ENCODE results near the gene COL28A1. TPM values are rescaled to one million over a fixed set of nuclear protein-coding genes. Genes with fewer than 3 reads are reported as not detected.
A peak's percentile ranks its signal among the peaks of the same experiment; 100 is the strongest.

The COL28A1 gene
- total RNA-seq, 1 experiment from 2014 or later: under 0.01 TPM

DNA sequence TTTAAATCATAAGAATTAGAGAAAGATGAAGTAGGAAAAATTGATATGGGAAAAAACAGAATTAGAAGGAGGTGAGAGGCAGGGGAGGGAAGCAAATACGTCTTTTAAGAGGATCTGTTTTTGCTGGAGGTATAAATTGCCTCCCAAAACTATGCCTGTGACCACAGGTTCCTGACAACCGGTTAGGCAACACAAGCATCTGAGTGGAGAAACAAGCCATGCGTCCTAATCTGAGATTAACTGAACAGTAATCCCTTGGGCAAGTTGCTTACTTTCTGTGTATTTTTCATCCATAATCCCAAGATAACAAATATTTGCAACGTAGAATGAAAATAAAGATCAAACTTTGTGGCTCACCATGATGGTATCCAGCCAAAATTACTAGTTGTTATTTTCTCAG lies 204.2 kb downstream of the COL28A1 start:
- DNase-seq (ENCODE audit: low read depth): no peak

DNA sequence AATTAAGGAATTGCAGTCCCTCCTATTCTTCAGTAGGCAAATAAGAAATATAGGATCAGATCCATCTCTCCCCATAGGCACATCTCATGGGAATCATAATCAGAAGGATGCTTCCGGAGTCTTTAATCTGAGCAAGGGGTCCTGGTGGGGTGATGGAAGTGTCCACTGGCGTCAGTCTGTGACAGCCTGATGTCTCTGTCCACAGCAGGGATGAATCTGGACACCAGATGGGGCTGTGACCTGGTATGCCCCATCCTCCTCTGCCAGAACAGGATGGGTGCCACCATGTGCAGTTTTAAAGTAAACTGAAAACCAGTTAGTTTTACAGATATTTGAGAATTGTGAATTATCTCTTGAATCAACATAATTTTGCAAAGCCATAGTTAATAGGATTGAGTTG lies 204.7 kb downstream of the COL28A1 start:
- peak; percentile 26 for DNase-seq (ENCODE audit: low read depth)

DNA sequence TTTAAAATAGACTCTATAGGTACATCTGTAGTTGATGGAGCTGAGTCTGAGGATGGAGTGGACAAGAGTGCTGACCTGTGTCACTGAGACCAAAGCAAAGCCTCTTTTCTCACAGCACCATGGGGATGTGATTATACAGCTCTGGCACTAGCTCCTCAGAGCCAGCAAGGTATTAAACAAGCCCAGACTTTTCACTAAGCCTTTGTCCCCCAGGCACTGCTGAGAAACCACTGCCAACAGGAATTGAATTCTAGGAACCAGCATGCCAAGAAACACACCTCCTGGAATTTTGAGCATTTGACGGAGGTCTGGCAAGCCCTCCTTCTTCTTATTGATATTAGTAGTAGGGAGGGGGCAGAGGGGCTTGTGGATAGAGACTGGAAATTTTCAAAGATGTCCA lies 206.3 kb downstream of the COL28A1 start:
- DNase-seq (ENCODE audit: low read depth): no peak

DNA sequence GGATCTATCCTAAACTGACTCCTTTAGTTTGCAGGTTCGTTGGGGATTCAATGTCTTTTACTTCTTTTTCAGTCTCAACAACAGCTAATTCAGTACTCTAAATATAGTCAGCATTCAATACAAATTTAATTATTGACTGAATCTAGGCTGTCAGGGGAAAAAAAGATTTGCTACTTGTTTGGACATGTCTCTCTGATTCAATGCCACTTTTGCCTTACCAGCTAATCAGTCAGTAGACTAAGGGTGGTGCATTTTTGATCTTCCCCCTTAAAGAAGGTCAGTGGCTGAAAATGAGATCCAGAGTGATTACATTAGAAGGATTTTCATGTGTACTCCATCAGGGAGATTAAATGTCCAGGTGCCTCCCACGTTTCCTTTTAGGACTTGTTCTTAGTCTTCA lies 208.2 kb downstream of the COL28A1 start:
- no peak for DNase-seq (ENCODE audit: low read depth)

DNA sequence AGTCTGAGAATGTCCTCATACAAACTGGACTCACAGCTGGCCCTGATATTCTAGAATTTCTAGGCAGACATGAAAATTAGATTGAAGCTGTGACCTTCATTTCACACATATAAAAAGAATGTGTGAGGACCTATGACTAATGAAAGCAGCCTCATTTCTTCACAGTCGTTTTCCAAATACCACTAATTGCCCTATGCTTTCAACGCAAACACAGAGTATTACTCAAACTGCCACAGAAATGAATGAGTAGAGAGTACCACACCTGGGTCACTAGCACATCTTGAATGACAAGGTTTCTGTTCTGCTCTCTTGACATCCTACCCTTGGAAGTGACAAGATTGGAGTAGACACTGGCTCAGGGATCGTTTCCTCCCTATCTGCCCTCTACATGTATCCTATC lies 211.0 kb downstream of the COL28A1 start:
- DNase-seq (ENCODE audit: low read depth): no peak

DNA sequence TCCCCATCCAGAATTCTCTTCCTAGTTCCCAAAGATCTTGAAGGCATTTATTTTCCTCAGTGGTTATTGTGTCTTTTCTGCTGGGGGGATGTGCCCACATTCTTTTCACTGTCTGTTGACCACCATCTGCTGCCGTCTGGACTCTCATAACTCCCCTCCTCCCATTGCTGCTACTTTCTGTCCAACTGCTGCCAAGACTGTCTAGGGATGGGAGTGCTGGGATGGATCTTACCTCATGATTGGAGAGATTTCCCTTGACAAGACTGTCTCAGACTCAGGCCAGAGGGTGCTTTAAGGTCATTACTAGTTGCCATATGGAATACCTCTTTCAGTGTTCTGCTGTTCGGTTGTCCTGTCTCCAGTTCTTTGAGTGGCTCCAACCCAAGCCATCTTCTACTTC lies 211.8 kb downstream of the COL28A1 start:
- DNase-seq (ENCODE audit: low read depth): no peak

DNA sequence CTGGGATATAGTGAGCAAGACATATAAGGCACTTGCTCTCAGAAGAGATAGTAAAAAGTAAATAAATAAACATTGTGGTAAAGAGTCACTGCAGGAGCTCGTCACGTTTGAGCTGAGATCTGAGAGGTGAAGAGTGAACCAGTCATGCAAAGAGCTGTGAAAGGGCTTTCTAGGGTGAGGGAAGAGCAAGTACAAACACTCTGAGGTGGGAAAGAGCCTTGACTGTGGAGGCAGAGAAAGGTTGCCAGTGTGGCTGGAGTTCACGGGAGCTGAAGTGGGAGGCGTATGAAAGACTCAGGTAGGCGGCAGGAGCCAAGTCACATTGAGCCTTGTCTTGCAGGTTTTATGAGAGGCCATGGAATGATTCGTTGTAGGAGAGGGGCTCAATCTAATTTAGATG lies 212.3 kb downstream of the COL28A1 start:
- DNase-seq (ENCODE audit: low read depth): no peak

DNA sequence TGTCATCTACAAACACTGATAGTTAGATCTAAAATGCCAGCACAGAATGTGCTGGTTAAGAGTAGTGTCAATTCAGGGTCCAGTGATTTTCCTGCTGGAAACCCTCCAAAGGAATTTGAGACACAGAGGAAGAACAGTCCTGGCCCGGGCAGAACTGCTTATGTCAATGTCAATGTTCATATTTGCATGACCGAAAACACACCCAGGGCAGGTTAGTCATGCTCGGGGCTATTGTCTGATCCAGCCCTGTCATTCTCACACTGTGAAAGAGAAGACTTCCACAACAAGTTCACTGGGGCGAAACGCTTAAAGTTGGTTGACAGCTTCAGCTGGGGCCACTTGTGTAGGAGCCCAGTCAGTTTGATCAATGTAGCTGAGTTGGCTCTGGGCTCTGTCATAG lies 214.0 kb downstream of the COL28A1 start:
- peak; percentile 14 for DNase-seq (ENCODE audit: low read depth)

DNA sequence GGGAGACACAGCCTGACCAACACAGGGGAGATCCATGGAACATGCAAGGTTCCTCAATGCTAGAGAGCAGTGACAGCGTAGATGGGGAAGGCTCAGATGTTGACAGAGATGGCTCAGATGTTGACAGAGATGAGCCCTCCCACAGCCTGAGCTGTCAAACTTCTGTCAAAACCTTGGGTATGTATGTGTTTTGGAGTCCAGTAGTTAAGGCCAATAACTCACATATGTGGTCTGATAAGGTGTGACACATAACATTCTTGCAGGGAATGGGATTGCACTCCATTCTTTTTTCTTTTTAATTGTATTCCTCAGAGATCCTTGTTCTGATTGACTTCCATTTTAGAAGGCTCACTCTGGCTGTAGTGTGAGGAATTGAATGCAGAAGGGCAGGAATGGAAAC lies 217.1 kb downstream of the COL28A1 start:
- DNase-seq (ENCODE audit: low read depth): no peak

DNA sequence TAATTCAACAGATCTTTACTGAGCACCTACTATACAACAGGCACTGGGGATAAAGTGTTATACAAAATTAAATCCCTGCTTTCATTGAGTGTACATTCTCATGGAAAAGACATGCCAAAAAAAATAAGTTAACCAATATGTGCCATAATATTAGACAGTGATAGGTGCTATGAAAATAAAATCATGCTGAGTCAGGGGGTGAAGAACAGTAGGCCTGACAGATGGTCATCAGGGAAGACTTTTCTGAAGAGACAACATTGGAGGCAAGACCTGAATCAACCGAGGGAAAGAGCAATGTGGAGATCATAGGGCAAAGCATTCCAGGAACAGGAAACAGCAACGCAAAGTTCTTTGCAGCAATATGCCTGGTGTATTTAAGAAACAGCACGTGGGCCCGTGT lies 217.8 kb downstream of the COL28A1 start:
- no peak for DNase-seq (ENCODE audit: low read depth)

DNA sequence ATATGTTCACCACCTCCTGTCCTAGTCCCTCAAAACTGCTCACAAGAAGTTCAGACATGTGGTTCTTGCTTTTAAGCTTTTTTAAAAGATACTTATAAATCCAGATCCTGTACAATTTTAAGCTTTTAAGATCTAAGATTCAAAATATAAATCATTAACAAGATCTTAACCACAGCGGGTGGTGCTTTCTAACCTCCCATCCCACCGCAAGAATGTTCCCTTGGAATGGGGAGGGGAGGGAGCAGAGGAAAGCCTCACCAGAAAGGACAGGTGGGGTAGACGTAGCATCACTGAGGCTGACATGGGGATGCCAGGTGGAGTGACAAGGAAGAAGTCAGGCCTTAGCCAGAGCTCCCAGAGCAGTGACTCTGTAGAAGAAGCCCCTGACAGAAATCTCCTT lies 219.8 kb downstream of the COL28A1 start:
- no peak for DNase-seq (ENCODE audit: low read depth)

DNA sequence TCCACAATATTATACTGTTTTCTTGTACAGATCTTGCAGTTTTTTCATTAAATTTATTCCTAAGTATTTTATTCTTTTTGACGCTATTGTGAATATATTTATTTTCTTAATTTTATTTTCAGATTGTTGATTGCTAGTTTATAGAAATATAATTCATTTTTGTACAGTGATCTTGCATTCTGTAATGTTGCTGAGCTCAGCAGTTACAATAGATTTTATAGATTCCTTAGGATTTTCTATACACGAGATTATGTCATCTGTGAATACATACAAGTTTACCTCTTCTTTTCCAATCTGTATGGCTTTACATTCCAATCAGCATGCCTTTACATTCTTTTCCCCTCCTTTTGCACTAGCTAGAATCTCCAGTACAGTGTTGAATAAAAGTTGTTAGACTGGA lies 223.3 kb downstream of the COL28A1 start:
- DNase-seq (ENCODE audit: low read depth): no peak

DNA sequence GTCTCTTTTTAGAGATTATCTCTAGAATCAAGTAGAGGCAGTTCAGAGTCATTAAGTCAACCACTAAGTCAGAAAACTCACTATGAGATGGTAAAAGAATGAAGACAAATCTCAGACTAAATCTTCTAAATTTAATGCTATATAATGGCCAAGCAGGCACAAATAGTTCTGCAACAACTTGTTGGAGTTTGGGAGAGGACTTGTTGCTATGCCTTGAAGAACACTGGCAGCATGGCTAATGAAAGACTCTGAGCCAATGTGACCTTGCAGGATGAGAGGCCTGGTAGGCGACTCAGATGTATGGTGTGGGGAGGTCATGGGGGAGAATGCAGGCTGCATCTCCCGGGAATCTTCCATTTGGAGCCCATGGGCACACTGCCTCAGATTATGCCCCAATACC lies 224.7 kb downstream of the COL28A1 start:
- DNase-seq (ENCODE audit: low read depth): no peak

DNA sequence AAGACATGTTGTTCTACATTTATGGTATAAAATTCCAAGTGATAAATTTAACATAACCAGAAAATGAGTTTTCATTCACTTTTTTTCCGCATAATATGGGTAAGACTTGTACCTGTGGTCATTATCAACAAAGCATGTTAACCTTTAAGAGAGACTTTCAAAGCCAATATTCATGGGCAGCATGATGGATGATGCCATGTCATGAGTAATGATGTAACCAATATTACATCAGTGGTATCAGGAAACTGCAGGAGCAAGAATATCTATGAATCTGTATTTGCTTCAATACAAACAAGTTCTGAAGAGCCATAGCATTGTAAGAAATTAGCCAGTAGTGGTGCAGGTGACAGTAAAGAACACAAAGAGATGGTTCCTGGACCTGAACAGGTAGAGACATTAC lies 226.5 kb downstream of the COL28A1 start:
- no peak for DNase-seq (ENCODE audit: low read depth)

Other genes starting within 250 kb of the COL28A1 start
- gene MIOS, start 31.0 kb upstream of the COL28A1 start, total RNA-seq (2014; rRNA removed; shearing (Covaris generic)): 32.7 and 33.5 TPM in 2 replicates
- 21.2 and 24.4 TPM in 2 replicates for gene UMAD1, start 104.9 kb upstream of the COL28A1 start, total RNA-seq (2014; rRNA removed; shearing (Covaris generic))
- 167 and 175 TPM in 2 replicates for gene RPA3, start 182.7 kb upstream of the COL28A1 start, total RNA-seq (2014; rRNA removed; shearing (Covaris generic))